HK-2 (cell line): Measurements from ENCODE around the gene SLC12A7.
"Not testable (repeated sequence)": the region's sequence is repeated elsewhere in the genome, so short reads cannot be mapped to it uniquely, and the experiment has no call there.

Source experiments
- DNase-seq: peaks from one replicate; pipeline ENCODE4 v3.0.0-alpha.2; 2018; ENCODE audit not compliant: unreplicated experiment

Gene SLC12A7

DNA sequence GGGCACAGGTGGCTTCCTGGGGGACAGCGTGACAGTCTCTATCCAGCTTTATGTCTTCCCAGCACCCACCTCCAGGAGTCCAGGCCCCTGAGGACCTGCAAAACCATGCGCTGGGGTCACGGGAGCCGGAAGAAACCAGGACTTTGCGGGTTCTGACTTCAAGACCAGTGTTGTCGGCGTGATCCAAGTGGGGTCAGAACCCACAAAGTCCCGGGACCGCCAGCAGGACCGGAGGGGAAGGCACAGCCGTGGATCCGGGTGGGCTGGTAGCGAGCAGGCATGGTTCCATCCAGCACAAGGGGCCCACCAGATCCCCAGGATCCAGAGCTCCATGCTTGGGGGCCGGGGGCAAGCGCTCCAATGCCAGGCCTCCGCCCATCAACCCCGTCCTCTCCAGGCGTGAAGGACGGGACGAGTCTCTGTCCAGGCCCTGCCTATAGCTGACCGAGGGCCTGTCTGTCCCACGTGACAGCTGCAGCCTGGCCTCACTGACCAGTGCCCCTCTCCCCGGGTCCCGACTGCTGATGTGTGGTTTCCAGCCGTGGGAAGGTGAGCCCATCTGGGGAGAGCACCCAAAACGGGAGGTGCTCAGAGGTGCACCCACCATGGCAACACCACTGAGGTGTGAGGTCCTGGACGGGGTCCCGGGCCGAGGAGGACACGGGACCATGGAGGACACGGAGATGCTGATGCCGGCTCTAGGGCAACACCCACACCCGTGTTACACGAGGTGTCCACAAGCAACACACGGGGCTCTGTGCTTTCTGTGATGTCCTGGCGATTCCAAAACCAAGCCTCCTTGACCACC lies 48.9 kb downstream of the SLC12A7 start:
- no peak for DNase-seq

GRCh38 chr5:1061916-1062315 lies 49.9 kb downstream of the SLC12A7 start:
- DNase-seq: no peak

GRCh38 chr5:1061292-1061691 lies 50.6 kb downstream of the SLC12A7 start:
- DNase-seq: not testable (repeated sequence)

- DNase-seq: no peak
These were observed 51.3 kb downstream of the SLC12A7 start for GRCh38 chr5:1060535-1060981.

DNA sequence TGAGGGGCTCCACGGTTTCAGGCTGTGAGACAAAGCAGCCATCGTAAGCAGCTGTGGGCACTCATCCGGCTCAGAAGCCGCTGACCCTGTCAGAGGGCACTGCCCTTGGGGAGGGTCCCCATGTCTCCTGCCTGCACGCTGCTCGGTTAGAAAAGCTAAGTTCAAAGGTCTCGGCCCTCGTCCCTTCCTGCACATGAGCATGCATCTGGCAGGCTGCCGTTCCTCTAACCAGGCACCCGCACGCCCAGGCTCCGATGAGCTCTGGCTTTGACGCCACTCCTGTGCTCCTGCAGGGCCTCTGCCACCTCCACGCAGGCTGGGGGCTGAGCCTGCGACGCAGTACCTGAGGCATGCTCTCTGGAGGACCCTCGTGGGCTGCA lies 52.0 kb downstream of the SLC12A7 start:
- no peak for DNase-seq

- no peak for DNase-seq
These were observed 52.6 kb downstream of the SLC12A7 start for GRCh38 chr5:1058988-1059883.

GRCh38 chr5:1058083-1058945 lies 53.5 kb downstream of the SLC12A7 start:
- DNase-seq: no peak

- DNase-seq: no peak
These were observed 54.3 kb downstream of the SLC12A7 start for GRCh38 chr5:1057485-1058082.

GRCh38 chr5:1056611-1057484 lies 55.0 kb downstream of the SLC12A7 start:
- DNase-seq: no peak

GRCh38 chr5:1055896-1056610 lies 55.8 kb downstream of the SLC12A7 start:
- DNase-seq: no peak

- no peak for DNase-seq
These were observed 56.8 kb downstream of the SLC12A7 start for GRCh38 chr5:1054799-1055775.

DNA sequence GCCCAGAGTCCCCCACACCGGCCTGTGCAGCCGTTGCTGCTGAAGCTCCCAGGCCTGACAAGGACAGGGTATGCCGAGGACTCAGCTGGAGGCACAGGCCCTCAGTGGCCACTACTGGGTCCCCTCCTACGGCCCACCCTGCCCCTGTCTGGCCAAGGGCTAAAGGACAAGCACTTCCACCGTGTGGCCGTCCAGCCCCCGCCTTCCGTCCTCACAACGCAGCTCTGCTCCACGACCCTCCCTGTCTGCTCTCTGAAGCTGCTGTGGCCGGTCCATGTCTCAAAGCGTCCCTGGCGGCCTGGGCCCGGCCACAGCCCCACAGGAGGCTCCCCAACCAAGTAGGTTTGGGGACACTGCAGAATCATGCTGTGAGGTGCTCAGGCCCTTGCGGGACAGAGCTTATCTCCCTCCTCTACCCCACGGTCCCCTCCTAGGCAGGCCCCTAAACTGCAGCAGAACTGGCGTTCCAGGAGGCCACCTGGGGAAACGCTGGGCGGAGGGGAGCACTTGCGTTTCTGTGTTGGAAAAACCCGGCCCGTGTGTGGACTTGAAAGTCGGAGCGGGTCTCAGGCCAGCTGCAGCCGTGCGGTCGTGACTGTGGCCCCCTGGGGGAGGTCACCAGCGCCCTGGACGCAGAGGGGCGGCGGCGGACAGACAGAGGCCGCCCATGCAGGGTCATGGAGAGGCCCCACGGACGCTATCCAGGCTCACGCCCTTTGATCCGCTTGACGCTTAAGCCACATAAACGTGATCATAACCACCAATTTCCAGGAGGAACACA lies 57.7 kb downstream of the SLC12A7 start:
- no peak for DNase-seq

DNA sequence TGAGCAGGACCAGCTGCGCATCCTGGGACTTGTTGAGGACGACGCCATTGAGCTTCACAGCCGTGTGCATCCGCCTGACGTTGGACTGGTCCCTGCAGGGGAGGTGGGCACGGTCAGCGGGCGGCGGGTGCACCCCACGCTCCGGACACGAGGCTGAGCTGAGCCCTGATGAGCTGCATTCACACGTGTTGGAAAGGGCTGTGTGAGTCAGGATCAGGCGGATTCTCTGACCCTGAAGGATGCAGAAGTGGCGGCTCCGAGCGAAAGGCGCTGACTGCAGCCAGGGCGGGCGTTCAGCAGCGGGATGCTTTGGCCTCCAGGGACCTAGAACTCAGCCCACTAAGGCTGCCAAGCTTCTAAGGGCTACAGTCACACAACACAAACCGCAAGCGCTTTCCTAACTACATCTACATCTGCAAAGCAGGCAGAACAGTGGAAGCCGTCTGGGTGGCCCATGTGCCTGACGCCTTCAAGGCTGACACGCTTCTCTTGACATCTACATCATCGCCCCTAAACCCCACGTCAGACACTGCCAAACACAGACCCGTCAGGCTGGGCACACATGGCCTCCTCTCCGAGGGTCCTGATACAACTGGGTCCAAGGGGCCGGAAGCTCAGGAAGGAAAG lies 58.4 kb downstream of the SLC12A7 start:
- DNase-seq: no peak

GRCh38 chr5:1052641-1053390 lies 59.0 kb downstream of the SLC12A7 start:
- DNase-seq: no peak

- DNase-seq: no peak
These were observed 59.8 kb downstream of the SLC12A7 start for GRCh38 chr5:1052076-1052475.

- DNase-seq: no peak
These were observed 60.5 kb downstream of the SLC12A7 start for GRCh38 chr5:1051366-1051720.
